Glomerular endothelial cell (primary cell): Measurements from ENCODE around the gene SLC35F3. TPM values are rescaled to one million over a fixed set of nuclear protein-coding genes. Genes with fewer than 3 reads are reported as not detected.

Experiments used
- DNase-seq: peaks from one replicate; pipeline ENCODE4 v3.0.0-alpha.2; 2011; ENCODE audit warnings: low read depth, low spot score; ENCODE audit errors: extremely low read depth
- total RNA-seq: library from RNA; depleted of rRNA; stranded (reverse); fragments of >200 nt; gene quantifications from 2 replicates; pipeline ENCODE4 v1.2.3, GENCODE V29; 2015

SLC35F3 gene
- total RNA-seq, 1 donor from 2014 or later: not detected

DNA sequence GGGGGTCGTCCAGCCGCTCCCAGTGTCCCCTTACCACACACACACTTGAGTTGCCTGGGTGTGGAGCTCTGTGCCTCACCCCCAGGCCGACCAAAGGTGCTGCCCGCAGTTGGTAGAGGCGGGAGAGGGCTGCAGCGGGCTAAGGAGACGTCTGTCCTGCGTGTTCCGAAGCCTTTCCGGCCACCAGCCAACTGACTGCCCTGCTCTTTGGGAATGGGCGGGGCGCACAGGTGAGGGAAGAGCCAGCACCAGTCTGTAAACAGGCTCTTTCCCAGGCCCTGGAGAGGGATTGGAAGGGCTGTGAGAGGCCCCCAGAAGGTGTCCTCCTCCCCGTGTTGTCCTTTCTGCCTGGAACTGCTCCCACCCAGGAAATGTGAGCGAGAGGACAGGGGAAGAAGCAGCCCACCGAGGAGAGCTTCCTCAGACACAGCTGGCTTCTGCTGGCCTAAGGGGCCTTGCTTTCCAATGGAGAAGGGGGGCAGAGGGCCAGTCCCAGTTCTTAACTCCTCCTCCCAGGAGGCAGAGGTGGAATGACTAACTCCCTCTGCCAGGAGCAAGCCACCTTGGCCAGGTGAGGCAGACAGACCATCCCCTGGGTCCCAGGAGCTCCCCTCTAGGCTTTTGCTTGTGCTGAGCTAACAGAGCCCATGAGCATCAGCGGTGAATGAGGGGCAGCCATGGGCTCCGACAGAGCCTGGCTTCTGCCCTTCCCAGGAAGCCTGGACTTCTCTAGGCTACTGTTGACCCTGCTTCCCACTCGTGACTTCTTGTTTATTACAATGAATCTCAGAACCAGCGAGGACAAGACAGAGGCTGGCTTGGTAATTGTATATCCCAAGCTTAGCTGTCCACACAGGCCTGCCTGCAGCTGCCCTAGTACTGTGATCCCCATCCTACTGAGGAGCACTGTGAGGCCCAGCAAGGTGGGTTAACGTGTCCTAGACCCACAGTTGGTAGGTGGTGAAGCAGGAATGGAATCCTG lies 310.7 kb downstream of the SLC35F3 start:
- no peak for DNase-seq

- DNase-seq: no peak
Observed at GRCh38 chr1:234216116-234216703, 311.7 kb downstream of the SLC35F3 start.

- no peak for DNase-seq
Observed at GRCh38 chr1:234217316-234217840, 312.9 kb downstream of the SLC35F3 start.

GRCh38 chr1:234218078-234218477 lies 313.6 kb downstream of the SLC35F3 start:
- DNase-seq: no peak

DNA sequence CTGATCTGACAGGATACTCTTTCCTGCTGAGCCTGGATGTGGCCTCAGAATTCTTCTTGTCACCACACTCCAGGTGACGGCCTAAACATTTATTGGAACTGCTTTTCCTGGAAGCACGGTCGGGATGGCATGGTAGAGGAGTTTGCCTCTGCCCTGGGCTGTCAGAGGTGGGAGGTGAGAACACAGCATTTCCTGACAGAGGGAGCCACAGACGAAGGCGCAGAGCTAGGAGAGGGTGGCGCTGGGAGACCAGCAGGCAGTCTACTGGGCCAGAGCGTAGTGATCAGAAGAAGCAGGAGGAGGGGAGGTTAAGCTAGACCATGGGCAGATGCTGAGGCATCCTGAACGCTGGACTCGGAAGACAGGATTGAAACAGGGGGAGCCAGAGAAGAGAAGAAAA lies 315.2 kb downstream of the SLC35F3 start:
- no peak for DNase-seq

DNA sequence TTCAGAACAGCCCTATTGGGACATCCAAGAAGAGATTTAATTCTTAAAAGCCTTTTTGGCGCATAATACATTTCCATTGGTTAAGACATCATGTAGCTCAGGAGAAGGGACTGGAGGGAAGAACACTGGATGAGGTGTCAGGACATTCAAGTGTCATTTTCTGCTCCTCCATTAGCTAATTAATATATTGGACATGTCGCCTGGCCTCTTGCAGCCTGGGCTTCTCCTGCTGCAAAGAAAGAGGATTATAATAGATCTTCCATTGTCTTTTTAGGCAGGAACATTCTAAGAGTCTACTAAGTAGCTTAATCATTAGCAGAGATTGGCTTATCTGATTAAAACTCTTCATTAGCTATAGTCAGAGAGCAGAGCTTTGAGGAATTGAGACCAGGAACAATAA lies 317.1 kb downstream of the SLC35F3 start:
- no peak for DNase-seq

GRCh38 chr1:234222561-234223280 lies 318.2 kb downstream of the SLC35F3 start:
- DNase-seq: no peak

GRCh38 chr1:234226113-234226818 lies 321.8 kb downstream of the SLC35F3 start:
- DNase-seq: no peak

GRCh38 chr1:234226819-234227165 lies 322.3 kb downstream of the SLC35F3 start:
- DNase-seq: no peak

GRCh38 chr1:234229581-234230387 lies 325.3 kb downstream of the SLC35F3 start:
- DNase-seq: no peak

- no peak for DNase-seq
Observed at GRCh38 chr1:234230414-234230862, 326.0 kb downstream of the SLC35F3 start.

GRCh38 chr1:234231061-234231892 lies 326.8 kb downstream of the SLC35F3 start:
- no peak for DNase-seq

DNA sequence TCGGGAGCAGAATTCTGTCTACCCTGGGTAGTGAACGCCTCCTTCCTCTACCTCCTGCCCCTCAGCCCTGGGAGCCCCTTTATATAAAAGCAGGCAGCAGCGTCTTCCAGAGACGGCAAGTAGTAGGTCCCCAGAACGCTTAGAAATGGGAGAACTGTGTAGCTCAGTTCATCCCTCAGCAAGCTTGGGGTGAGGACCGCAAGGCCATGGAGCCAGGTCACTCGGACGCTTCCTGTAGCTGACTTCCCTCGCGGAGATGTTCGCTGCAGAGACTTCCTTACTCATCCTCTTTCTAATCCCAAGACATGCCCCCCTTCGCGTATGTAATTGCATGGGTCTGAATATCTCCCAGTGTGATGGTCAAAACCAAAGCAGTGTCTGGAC lies 327.4 kb downstream of the SLC35F3 start:
- no peak for DNase-seq

GRCh38 chr1:234234199-234234598 lies 329.7 kb downstream of the SLC35F3 start:
- no peak for DNase-seq

DNA sequence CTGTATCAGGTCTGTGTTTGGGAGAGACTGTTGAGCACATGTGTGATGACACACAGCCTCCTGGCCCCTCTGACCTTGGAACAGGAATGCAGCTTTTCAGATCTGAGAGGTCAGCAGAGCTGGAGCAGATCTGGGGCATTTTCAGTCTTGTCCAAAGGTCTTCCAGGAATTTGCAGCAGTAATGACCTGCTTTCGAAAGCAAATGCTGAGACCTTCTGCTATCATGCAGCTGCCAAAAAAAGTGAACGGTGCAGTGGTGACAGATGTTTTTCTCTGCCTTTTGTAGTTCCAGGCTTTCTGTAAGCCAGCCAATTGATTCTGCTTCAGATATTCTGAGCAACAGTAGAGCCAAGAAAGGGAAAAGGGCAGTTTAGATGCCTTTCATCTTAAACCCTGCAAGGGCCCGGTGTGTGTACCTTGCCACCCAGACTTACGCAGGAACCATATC lies 331.0 kb downstream of the SLC35F3 start:
- DNase-seq: no peak

DNA sequence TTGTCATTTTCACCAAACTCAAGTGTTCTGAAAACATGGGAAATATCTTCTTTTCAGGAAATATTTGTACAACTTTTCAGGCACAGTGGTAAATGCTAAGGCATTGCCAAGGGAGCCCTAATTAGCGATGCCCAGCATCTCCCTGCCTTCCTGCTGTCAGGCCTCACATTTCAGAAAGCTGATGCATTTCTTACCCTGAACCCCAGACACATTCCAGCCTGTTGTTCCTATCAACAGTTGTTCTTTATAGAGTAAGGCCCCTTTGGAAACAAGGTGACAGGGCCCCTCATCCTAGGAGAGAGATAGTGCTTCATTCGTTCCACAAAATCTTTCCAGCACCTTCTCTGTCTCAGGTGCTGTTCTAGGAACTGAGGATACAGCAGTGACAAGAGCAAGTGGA lies 332.9 kb downstream of the SLC35F3 start:
- no peak for DNase-seq

DNA sequence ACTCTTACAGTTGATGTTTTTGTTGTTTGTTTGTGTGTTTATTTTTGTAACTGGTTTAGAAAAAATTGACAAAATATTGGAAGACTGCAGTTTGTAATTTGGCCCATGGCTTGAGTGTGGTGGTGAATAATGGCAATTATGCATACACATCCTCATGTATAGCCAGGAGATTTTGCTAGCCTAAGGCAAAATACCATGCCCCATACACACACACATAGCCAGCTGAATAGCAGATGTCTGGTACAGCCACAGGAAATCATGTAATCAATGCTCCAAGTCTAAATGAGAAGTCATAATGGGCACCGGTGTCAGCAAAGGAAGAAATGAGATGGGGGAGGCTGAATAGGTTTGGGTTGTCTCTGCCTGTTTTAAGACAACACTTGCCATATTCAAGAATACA lies 333.6 kb downstream of the SLC35F3 start:
- no peak for DNase-seq

GRCh38 chr1:234239515-234239914 lies 335.0 kb downstream of the SLC35F3 start:
- DNase-seq: no peak

- no peak for DNase-seq
Observed at GRCh38 chr1:234239936-234240335, 335.5 kb downstream of the SLC35F3 start.
